Thyroid gland (tissue), 4 donors: ENCODE data around the gene RAI1. TPM values are rescaled to one million over a fixed set of nuclear protein-coding genes. Genes with fewer than 3 reads are reported as not detected.

Source experiments
- DNase-seq, 2 donors: peaks; one replicate each; pipeline ENCODE4 v3.0.0-alpha.2; 2019
- H3K27ac ChIP-seq, 3 donors: fragments of 200-600 bp; sonication (generic); 1 replicate in 2 of 3; 2 replicates in 1 of 3; pipeline ENCODE4 v1.5.1; 2016 to 2019; ENCODE audit warnings: mild to moderate bottlenecking in 1 of 3, moderate library complexity in 1 of 3
- H3K27me3 ChIP-seq: fragments of 200-600 bp; sonication (generic); one replicate; pipeline ENCODE4 v1.5.1; 2019
- H3K36me3 ChIP-seq, 2 donors: fragments of 200-600 bp; sonication (generic); one replicate each; pipeline ENCODE4 v1.5.1; 2016 to 2019
- H3K4me1 ChIP-seq, 2 donors: fragments of 200-600 bp; sonication (generic); one replicate each; pipeline ENCODE4 v1.5.1; 2017 to 2019
- H3K4me3 ChIP-seq, 3 donors: fragments of 200-600 bp; sonication (generic); replicated peaks in 1 of 3; 1 replicate in 2 of 3; 2 replicates in 1 of 3; pipeline ENCODE4 v1.5.1; 2016; ENCODE audit warnings: mild to moderate bottlenecking in 1 of 3
- H3K9me3 ChIP-seq: fragments of 200-600 bp; sonication (generic); one replicate; pipeline ENCODE4 v1.5.1; 2017
- CTCF ChIP-seq, 6 experiments: fragments of 200-600 bp in 3 of 6; fragments of 450-650 bp in 3 of 6; sonication (generic) in 3 of 6; IDR thresholded peaks; one replicate each; pipeline ENCODE4 v1.5.1; 2016 to 2019; ENCODE audit warnings: antibody characterized with exemption in 6 of 6, mild to moderate bottlenecking in 2 of 6, inconsistent platforms in 1 of 6, moderate library complexity in 1 of 6
- POLR2A ChIP-seq, 2 donors: fragments of 450-650 bp; IDR thresholded peaks; one replicate each; pipeline ENCODE4 v1.6.1; 2017; ENCODE audit warnings: antibody characterized with exemption in 2 of 2, mild to moderate bottlenecking in 2 of 2, moderate library complexity in 1 of 2
- WGBS, 2 donors: methylation state at CpG; one replicate each; pipeline ENCODE4 v1.1.5; 2017; 5-methylcytosine and 5-hydroxymethylcytosine counted together
- intact Hi-C: fragments of 100-400 bp; cut with DNase I; formaldehyde crosslinking; loops from one replicate; pipeline ENCODE4 v1.15.1; 2023
- total RNA-seq, 4 donors: library from RNA; depleted of rRNA; stranded (reverse); fragments of >200 nt; gene quantifications; one replicate each; pipeline ENCODE4 v1.2.3, GENCODE V29; 2016

Gene RAI1
- total RNA-seq, 4 donors from 2014 or later = 19.1 to 52.3 (median 34.1) TPM

GRCh38 chr17:17846645-17847044 lies 165.4 kb downstream of the RAI1 start:
- no peaks in the 10 kb centered on the region for H3K27me3 ChIP-seq
- H3K27ac ChIP-seq = peak overlapping the region in 2 of 3 donors; percentile 71 to 99
- DNase-seq = no peak
- WGBS, 2 donors = 93 to 98% methylated on average over 6 to 7 of the region's 8 CpGs
- H3K36me3 ChIP-seq = peaks cover 9 to 13% of the 10 kb centered on the region in 2 donors
- no peaks in the 10 kb centered on the region for H3K9me3 ChIP-seq
- no peak for TF ChIP-seq CTCF (IDR thresholded peaks at IDR 0.05)
- TF ChIP-seq POLR2A (IDR thresholded peaks at IDR 0.05) = no peak
- peaks cover 73 to 90% of the 10 kb centered on the region in 2 donors for H3K4me1 ChIP-seq
- no peak overlapping the region for H3K4me3 ChIP-seq
- intact Hi-C loops = no loop called here

- no peak for DNase-seq
- TF ChIP-seq CTCF (IDR thresholded peaks at IDR 0.05) = no peak
- TF ChIP-seq POLR2A (IDR thresholded peaks at IDR 0.05) = no peak
Observed at GRCh38 chr17:17847118-17847689, 165.9 kb downstream of the RAI1 start.

GRCh38 chr17:17847726-17848125 lies 166.5 kb downstream of the RAI1 start:
- DNase-seq = no peak
- Histone ChIP-seq H3K27me3 (no peaks in the 10 kb centered on the region), H3K4me1 (peaks cover 73 to 90% of the 10 kb centered on the region in 2 donors), H3K4me3 (no peak overlapping the region), H3K27ac (peak overlapping the region in 1 of 3 donors; percentile 99), H3K9me3 (no peaks in the 10 kb centered on the region), H3K36me3 (peaks cover 9 to 13% of the 10 kb centered on the region in 2 donors)
- intact Hi-C loops = no loop called here
- no peak for TF ChIP-seq POLR2A (IDR thresholded peaks at IDR 0.05)
- TF ChIP-seq CTCF (IDR thresholded peaks at IDR 0.05) = no peak
- 85 to 90% methylated on average over 5 of the region's 5 CpGs for WGBS, 2 donors

More at GRCh38 chr17:17847118-17847689, 165.9 kb downstream of the RAI1 start:
- WGBS, 2 donors = 75 to 79% methylated on average over 12 to 16 of the region's 17 CpGs
- Histone ChIP-seq H3K27me3 (no peaks in the 10 kb centered on the region), H3K27ac (peak overlapping the region in 2 of 3 donors; percentile 58 to 99), H3K36me3 (peaks cover 9 to 13% of the 10 kb centered on the region in 2 donors), H3K9me3 (no peaks in the 10 kb centered on the region), H3K4me1 (peaks cover 75 to 90% of the 10 kb centered on the region in 2 donors), H3K4me3 (no peak overlapping the region)
- intact Hi-C loops = no loop called here

GRCh38 chr17:17848311-17849082 lies 167.2 kb downstream of the RAI1 start:
- Histone ChIP-seq H3K27ac (peak overlapping the region; percentile 42 to 99 (median 76)), H3K36me3 (peaks cover 9 to 13% of the 10 kb centered on the region in 2 donors), H3K4me3 (no peak overlapping the region), H3K9me3 (no peaks in the 10 kb centered on the region), H3K27me3 (no peaks in the 10 kb centered on the region), H3K4me1 (peaks cover 70 to 90% of the 10 kb centered on the region in 2 donors)
- intact Hi-C loops = no loop called here
- no peak for DNase-seq
- TF ChIP-seq CTCF (IDR thresholded peaks at IDR 0.05) (no peak), POLR2A (IDR thresholded peaks at IDR 0.05) (no peak)
- 90 to 93% methylated on average over 9 to 10 of the region's 10 CpGs for WGBS, 2 donors
